Panc1 (cell line): ENCODE measurements around the gene NDE1.
"Not testable (repeated sequence)": the region's sequence is repeated elsewhere in the genome, so short reads cannot be mapped to it uniquely, and the experiment has no call there.

Experiments
- POLR2AphosphoS5 ChIP-seq: IDR thresholded peaks from 2 replicates; pipeline ENCODE4 v1.6.1; 2012; ENCODE audit warnings: mild to moderate bottlenecking, low read depth, low read length, moderate library complexity
- REST ChIP-seq, 2 experiments: IDR thresholded peaks; 2 replicates each; pipeline ENCODE4 v1.6.1; 2011 to 2012; ENCODE audit warnings: low read depth in 2 of 2, control low read depth in 1 of 2, low read length in 1 of 2, mild to moderate bottlenecking in 1 of 2, moderate library complexity in 1 of 2; ENCODE audit not compliant: insufficient read depth in 1 of 2
- SIN3A ChIP-seq: IDR thresholded peaks from 2 replicates; pipeline ENCODE4 v1.6.1; 2012; ENCODE audit warnings: low read depth, mild to moderate bottlenecking, low read length, moderate library complexity, borderline replicate concordance; ENCODE audit not compliant: insufficient read depth
- TCF7L2 ChIP-seq: IDR thresholded peaks from 2 replicates; pipeline ENCODE4 v1.6.1; 2011; ENCODE audit warnings: mild to moderate bottlenecking, low read depth, low read length, inconsistent platforms
- TF ChIP-seq, protein P1 (sequence below): fragments of 450-650 bp; IDR thresholded peaks from 2 replicates; pipeline ENCODE4 v1.5.1; 2017; ENCODE audit warnings: mild to moderate bottlenecking

DNA sequence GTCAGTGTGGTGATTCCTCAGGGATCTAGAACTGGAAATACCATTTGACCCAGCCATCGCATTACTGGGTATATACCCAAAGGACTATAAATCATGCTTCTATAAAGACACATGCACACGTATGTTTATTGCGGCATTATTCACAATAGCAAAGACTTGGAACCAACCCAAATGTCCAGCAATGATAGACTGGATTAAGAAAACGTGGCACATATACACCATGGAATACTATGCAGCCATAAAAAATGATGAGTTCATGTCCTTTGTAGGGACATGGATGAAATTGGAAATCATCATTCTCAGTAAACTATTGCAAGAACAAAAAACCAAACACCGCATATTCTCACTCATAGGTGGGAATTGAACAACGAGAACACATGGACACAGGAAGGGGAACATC is 5.5 kb downstream of the NDE1 start:
- TF ChIP-seq, protein P1, sequence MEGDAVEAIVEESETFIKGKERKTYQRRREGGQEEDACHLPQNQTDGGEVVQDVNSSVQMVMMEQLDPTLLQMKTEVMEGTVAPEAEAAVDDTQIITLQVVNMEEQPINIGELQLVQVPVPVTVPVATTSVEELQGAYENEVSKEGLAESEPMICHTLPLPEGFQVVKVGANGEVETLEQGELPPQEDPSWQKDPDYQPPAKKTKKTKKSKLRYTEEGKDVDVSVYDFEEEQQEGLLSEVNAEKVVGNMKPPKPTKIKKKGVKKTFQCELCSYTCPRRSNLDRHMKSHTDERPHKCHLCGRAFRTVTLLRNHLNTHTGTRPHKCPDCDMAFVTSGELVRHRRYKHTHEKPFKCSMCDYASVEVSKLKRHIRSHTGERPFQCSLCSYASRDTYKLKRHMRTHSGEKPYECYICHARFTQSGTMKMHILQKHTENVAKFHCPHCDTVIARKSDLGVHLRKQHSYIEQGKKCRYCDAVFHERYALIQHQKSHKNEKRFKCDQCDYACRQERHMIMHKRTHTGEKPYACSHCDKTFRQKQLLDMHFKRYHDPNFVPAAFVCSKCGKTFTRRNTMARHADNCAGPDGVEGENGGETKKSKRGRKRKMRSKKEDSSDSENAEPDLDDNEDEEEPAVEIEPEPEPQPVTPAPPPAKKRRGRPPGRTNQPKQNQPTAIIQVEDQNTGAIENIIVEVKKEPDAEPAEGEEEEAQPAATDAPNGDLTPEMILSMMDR, result not testable (repeated sequence)
- not testable (repeated sequence) for TF ChIP-seq POLR2AphosphoS5; SIN3A; REST (IDR thresholded peaks at IDR 0.05; ENCODE audit: insufficient read depth in 1 of 2, low read depth in 2 of 2, low read length in 1 of 2); TCF7L2
